ENCODE results near the gene E2F4. TPM values are rescaled to one million over a fixed set of nuclear protein-coding genes. Genes with fewer than 3 reads are reported as not detected.

Gene E2F4
- total and polyA plus RNA-seq, 2 experiments from 2014 or later, result 67.0 to 135 TPM

- Histone ChIP-seq H3K9me2 (ENCODE audit: insufficient read depth) (no peaks in the 10 kb centered on the region), H3K27me3 (ENCODE audit: insufficient read depth) (peaks cover 85% of the 10 kb centered on the region), H3K4me1 (ENCODE audit: insufficient read depth) (peaks cover 9% of the 10 kb centered on the region; the same call in 1 of the 2 replicates), H3F3A (replicated peaks; ENCODE audit: low read depth) (0 out of 2 replicates have a peak, but pooled peaks cover 7% of the 10 kb centered on the region), H3K4me3 (peak overlapping the region; percentile 77), H3K27ac (ENCODE audit: low read depth) (no peak overlapping the region), H3K36me3 (ENCODE audit: insufficient read depth) (no peaks in the 10 kb centered on the region), H4K20me1 (replicated peaks; ENCODE audit: insufficient read depth) (peaks cover 5% of the 10 kb centered on the region; the same call in 1 of the 2 replicates), H3K79me2 (replicated peaks; ENCODE audit: insufficient read depth) (no peaks in the 10 kb centered on the region), H3K4me2 (peak overlapping the region; percentile 94), H2AFZ (peak overlapping the region; percentile 97)
- ATAC-seq (no peak), DNase-seq (ENCODE audit: low spot score) (peak; percentile 40)
- Mint-ChIP-seq H3K27me3 (ENCODE audit: insufficient read depth, low read depth, poor library complexity) (peaks cover 65% of the 10 kb centered on the region), H3K36me3 (ENCODE audit: low read depth) (peaks cover 6% of the 10 kb centered on the region), H3K4me1 (peaks cover 10% of the 10 kb centered on the region; the same call in 2 of the 3 replicates), H3K27ac (no peak overlapping the region), H3K9me3 (no peaks in the 10 kb centered on the region), H3K4me3 (peak overlapping the region; percentile 75)
- no peak for TF ChIP-seq NANOG (IDR thresholded peaks at IDR 0.05; ENCODE audit: borderline replicate concordance)
- no peak for TF ChIP-seq REST (IDR thresholded peaks at IDR 0.05; ENCODE audit: unreplicated experiment)
- peak; percentile 45 for TF ChIP-seq EZH2 (IDR thresholded peaks at IDR 0.05; ENCODE audit: low read depth, unreplicated experiment)
- TF ChIP-seq ETS1 (IDR thresholded peaks at IDR 0.05), result no peak
- TF ChIP-seq POLR2AphosphoS5 (IDR thresholded peaks at IDR 0.05; ENCODE audit: low read depth), result no peak
- no peak for TF ChIP-seq STAT1 (IDR thresholded peaks at IDR 0.05; ENCODE audit: unreplicated experiment)
- TF ChIP-seq ZNF331 (CRISPR knock-in tag; IDR thresholded peaks at IDR 0.05; ENCODE audit: low read depth), result no peak
Observed at GRCh38 chr16:67151431-67152097, 40.4 kb upstream of the E2F4 start.

GRCh38 chr16:67154578-67155294, 37.2 kb upstream of the E2F4 start:
- Histone ChIP-seq H3K4me3 (peak overlapping the region; percentile 57), H3K79me2 (replicated peaks; ENCODE audit: insufficient read depth) (no peaks in the 10 kb centered on the region), H4K20me1 (replicated peaks; ENCODE audit: insufficient read depth) (peaks cover 5% of the 10 kb centered on the region; the same call in 1 of the 2 replicates), H3K9me2 (ENCODE audit: insufficient read depth) (no peaks in the 10 kb centered on the region), H3F3A (replicated peaks; ENCODE audit: low read depth) (0 out of 2 replicates have a peak, but pooled peaks cover 3% of the 10 kb centered on the region), H3K36me3 (ENCODE audit: insufficient read depth) (no peaks in the 10 kb centered on the region), H2AFZ (peak overlapping the region; percentile 72; the same call in 1 of the 2 replicates), H3K27ac (ENCODE audit: low read depth) (no peak overlapping the region), H3K27me3 (ENCODE audit: insufficient read depth) (peaks cover 100% of the 10 kb centered on the region), H3K4me1 (ENCODE audit: insufficient read depth) (peaks cover 21% of the 10 kb centered on the region; the same call in 1 of the 2 replicates), H3K4me2 (peak overlapping the region; percentile 87)
- no peaks in the 10 kb centered on the region; the same call in 2 of the 3 replicates for H3K36me3 Mint-ChIP-seq (ENCODE audit: low read depth)
- H3K9me3 Mint-ChIP-seq, result no peaks in the 10 kb centered on the region
- peak overlapping the region; percentile 66 for H3K4me3 Mint-ChIP-seq
- DNase-seq (ENCODE audit: low spot score) (peak; percentile 58), ATAC-seq (peak; percentile 3)
- no peak overlapping the region for H3K27ac Mint-ChIP-seq
- H3K4me1 Mint-ChIP-seq, result peaks cover 16% of the 10 kb centered on the region; the same call in 2 of the 3 replicates
- peaks cover 89% of the 10 kb centered on the region for H3K27me3 Mint-ChIP-seq (ENCODE audit: insufficient read depth, low read depth, poor library complexity)
- no peak for TF ChIP-seq JUNB (IDR thresholded peaks at IDR 0.05; ENCODE audit: unreplicated experiment)
- peak; percentile 20 for TF ChIP-seq EZH2 (IDR thresholded peaks at IDR 0.05; ENCODE audit: low read depth, unreplicated experiment)
- no peak for TF ChIP-seq ZNF462 (CRISPR knock-in tag; IDR thresholded peaks at IDR 0.05)
